Suprapubic skin (tissue), 4 donors: Measurements from ENCODE around the gene SRGAP2B. TPM values are rescaled to one million over a fixed set of nuclear protein-coding genes. Genes with fewer than 3 reads are reported as not detected.
"Not testable (repeated sequence)": the region's sequence is repeated elsewhere in the genome, so short reads cannot be mapped to it uniquely, and the experiment has no call there.

ENCODE experiments used
- DNase-seq, 2 donors: peaks; one replicate each; pipeline ENCODE4 v3.0.0-alpha.2; 2019; ENCODE audit warnings: low spot score in 2 of 2
- H3K27ac ChIP-seq: fragments of 200-600 bp; sonication (generic); one replicate; pipeline ENCODE4 v1.5.1; 2019
- H3K27me3 ChIP-seq: fragments of 200-600 bp; sonication (generic); one replicate; pipeline ENCODE4 v1.5.1; 2019
- H3K36me3 ChIP-seq: fragments of 200-600 bp; sonication (generic); one replicate; pipeline ENCODE4 v1.5.1; 2019
- H3K4me1 ChIP-seq: fragments of 200-600 bp; sonication (generic); one replicate; pipeline ENCODE4 v1.5.1; 2019
- H3K4me3 ChIP-seq: fragments of 200-600 bp; sonication (generic); one replicate; pipeline ENCODE4 v1.5.1; 2019; ENCODE audit warnings: mild to moderate bottlenecking
- H3K9me3 ChIP-seq: fragments of 200-600 bp; sonication (generic); one replicate; pipeline ENCODE4 v1.5.1; 2019
- WGBS: methylation state at CpG from one replicate; pipeline ENCODE4 v1.1.5; 2018; 5-methylcytosine and 5-hydroxymethylcytosine counted together
- total RNA-seq, 4 donors: library from RNA; depleted of rRNA; stranded (reverse); fragments of >200 nt; gene quantifications; one replicate each; pipeline ENCODE4 v1.1.0, GENCODE V29; 2016

Gene SRGAP2B
- total RNA-seq, 4 donors from 2014 or later, result 21.7 to 42.6 (median 33.2) TPM

- H3K27ac ChIP-seq, DNase-seq, H3K9me3 ChIP-seq, H3K4me1 ChIP-seq, H3K27me3 ChIP-seq, H3K4me3 ChIP-seq, H3K36me3 ChIP-seq: not testable (repeated sequence)
- WGBS, result no CpG with 5 or more reads among the region's 1 CpG
These were observed 19.5 kb upstream of the SRGAP2B start for GRCh38 chr1:145114560-145115057.

GRCh38 chr1:145112703-145113102 is 17.6 kb upstream of the SRGAP2B start:
- H3K4me3 ChIP-seq, H3K36me3 ChIP-seq, DNase-seq, H3K27me3 ChIP-seq, H3K4me1 ChIP-seq, H3K27ac ChIP-seq, H3K9me3 ChIP-seq: not testable (repeated sequence)
- whole genome bisulfite sequencing, result no CpG with 5 or more reads among the region's 3 CpGs

GRCh38 chr1:145111674-145112073 is 16.5 kb upstream of the SRGAP2B start:
- not testable (repeated sequence) for H3K4me1 ChIP-seq, H3K4me3 ChIP-seq, H3K27ac ChIP-seq, H3K36me3 ChIP-seq, DNase-seq, H3K9me3 ChIP-seq, H3K27me3 ChIP-seq
- no CpG with 5 or more reads among the region's 3 CpGs for WGBS

- H3K4me3 ChIP-seq, H3K36me3 ChIP-seq, H3K27ac ChIP-seq, H3K4me1 ChIP-seq, H3K9me3 ChIP-seq, H3K27me3 ChIP-seq, DNase-seq: not testable (repeated sequence)
- WGBS, result no CpG with 5 or more reads among the region's 2 CpGs
These were observed 8.2 kb upstream of the SRGAP2B start for GRCh38 chr1:145103294-145103693.

GRCh38 chr1:145101725-145102124 is 6.6 kb upstream of the SRGAP2B start:
- 100% methylated on average over 1 of the region's 1 CpG for WGBS
- not testable (repeated sequence) for H3K27ac ChIP-seq, H3K36me3 ChIP-seq, DNase-seq, H3K27me3 ChIP-seq, H3K4me1 ChIP-seq, H3K4me3 ChIP-seq, H3K9me3 ChIP-seq

- not testable (repeated sequence) for H3K9me3 ChIP-seq, H3K36me3 ChIP-seq, H3K27me3 ChIP-seq, H3K27ac ChIP-seq, H3K4me1 ChIP-seq
- no CpG with 5 or more reads among the region's 46 CpGs for WGBS
- peak overlapping the region; percentile 38 for H3K4me3 ChIP-seq
- peak in 1 of 2 donors; percentile 59 for DNase-seq
These were observed 395 bp downstream of the SRGAP2B start for GRCh38 chr1:145094655-145095211.

GRCh38 chr1:145093517-145094149 is 1.5 kb downstream of the SRGAP2B start:
- H3K36me3 ChIP-seq, H3K4me3 ChIP-seq, H3K4me1 ChIP-seq, H3K27me3 ChIP-seq, H3K27ac ChIP-seq, H3K9me3 ChIP-seq: not testable (repeated sequence)
- 2% methylated on average over 10 of the region's 47 CpGs for WGBS
- DNase-seq, result peak; percentile 87 to 90

- H3K4me1 ChIP-seq, DNase-seq, H3K4me3 ChIP-seq, H3K27ac ChIP-seq, H3K27me3 ChIP-seq, H3K9me3 ChIP-seq, H3K36me3 ChIP-seq: not testable (repeated sequence)
- WGBS, result 90% methylated on average over 4 of the region's 7 CpGs
These were observed 12.5 kb downstream of the SRGAP2B start for GRCh38 chr1:145082483-145083255.

GRCh38 chr1:145080193-145080592 is 14.9 kb downstream of the SRGAP2B start:
- WGBS, result 85% methylated on average over 2 of the region's 3 CpGs
- not testable (repeated sequence) for DNase-seq

GRCh38 chr1:145079737-145080136 is 15.4 kb downstream of the SRGAP2B start:
- DNase-seq, H3K4me3 ChIP-seq, H3K4me1 ChIP-seq, H3K27me3 ChIP-seq, H3K27ac ChIP-seq, H3K9me3 ChIP-seq, H3K36me3 ChIP-seq: not testable (repeated sequence)
- WGBS, result 62% methylated on average over 2 of the region's 2 CpGs

More at GRCh38 chr1:145080193-145080592, 14.9 kb downstream of the SRGAP2B start:
- H3K27me3 ChIP-seq, H3K36me3 ChIP-seq, H3K4me1 ChIP-seq, H3K4me3 ChIP-seq, H3K9me3 ChIP-seq, H3K27ac ChIP-seq: not testable (repeated sequence)

GRCh38 chr1:145078787-145079370 is 16.2 kb downstream of the SRGAP2B start:
- H3K4me3 ChIP-seq, H3K9me3 ChIP-seq, H3K36me3 ChIP-seq, DNase-seq, H3K27me3 ChIP-seq, H3K4me1 ChIP-seq, H3K27ac ChIP-seq: not testable (repeated sequence)
- WGBS, result no CpG with 5 or more reads among the region's 5 CpGs

- H3K4me1 ChIP-seq, H3K36me3 ChIP-seq, DNase-seq, H3K9me3 ChIP-seq, H3K4me3 ChIP-seq, H3K27me3 ChIP-seq, H3K27ac ChIP-seq: not testable (repeated sequence)
- WGBS, result no CpG with 5 or more reads among the region's 11 CpGs
These were observed 17.0 kb downstream of the SRGAP2B start for GRCh38 chr1:145077872-145078786.

GRCh38 chr1:145076877-145077276 is 18.3 kb downstream of the SRGAP2B start:
- not testable (repeated sequence) for H3K36me3 ChIP-seq, H3K27me3 ChIP-seq, H3K9me3 ChIP-seq, H3K27ac ChIP-seq, H3K4me3 ChIP-seq, DNase-seq, H3K4me1 ChIP-seq
- WGBS, result no CpG with 5 or more reads among the region's 3 CpGs
